GM21529 (cell line): ENCODE measurements around the gene NECTIN4.

Experiments
- ATAC-seq: cut with Tn5 transposase; IDR thresholded peaks from one replicate; pipeline ENCODE4 v1.9.1; 2021; ENCODE audit not compliant: unreplicated experiment

NECTIN4 gene

DNA sequence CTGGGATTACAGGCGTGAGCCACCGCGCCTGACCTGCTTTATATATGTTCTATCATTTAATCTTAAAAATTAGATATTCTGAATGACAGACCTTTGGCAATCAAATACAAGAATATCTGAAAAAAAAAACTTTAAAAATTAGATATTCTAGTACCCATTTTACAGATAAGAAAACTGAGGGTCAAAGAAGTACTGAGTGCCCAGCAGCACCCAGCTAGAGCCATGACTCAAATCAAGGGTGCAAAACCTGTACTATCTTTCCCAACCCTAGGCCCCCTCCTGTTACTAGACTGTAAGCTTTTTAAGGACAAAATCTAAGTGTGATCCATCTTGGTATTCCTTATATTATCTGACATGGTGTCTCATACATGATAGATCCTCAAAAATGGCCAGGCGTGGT, 27.9 kb downstream of the NECTIN4 start:
- no peak for ATAC-seq

- no peak for ATAC-seq
Observed at GRCh38 chr1:161059293-161059692, 30.1 kb downstream of the NECTIN4 start.

GRCh38 chr1:161054805-161055204, 34.6 kb downstream of the NECTIN4 start:
- no peak for ATAC-seq

DNA sequence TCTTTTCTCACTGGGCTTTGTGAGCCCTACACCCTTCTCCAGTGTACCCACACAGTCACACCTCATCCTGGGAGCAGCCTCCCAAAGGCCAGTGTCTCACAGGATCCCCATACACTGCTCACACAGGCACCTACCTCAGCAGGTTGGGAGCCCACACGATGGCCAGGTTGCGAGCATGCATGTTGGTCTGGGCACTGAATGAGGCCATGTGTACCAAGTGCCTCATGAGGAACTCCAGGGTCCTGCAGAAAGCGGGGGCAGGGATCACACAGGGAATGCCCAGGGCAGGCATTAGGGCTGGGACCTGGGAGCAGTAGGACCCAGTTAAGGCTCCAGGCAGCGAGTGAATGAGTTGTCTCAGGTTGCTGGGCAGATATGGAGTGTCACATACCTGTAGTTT, 35.1 kb downstream of the NECTIN4 start:
- ATAC-seq, result no peak

DNA sequence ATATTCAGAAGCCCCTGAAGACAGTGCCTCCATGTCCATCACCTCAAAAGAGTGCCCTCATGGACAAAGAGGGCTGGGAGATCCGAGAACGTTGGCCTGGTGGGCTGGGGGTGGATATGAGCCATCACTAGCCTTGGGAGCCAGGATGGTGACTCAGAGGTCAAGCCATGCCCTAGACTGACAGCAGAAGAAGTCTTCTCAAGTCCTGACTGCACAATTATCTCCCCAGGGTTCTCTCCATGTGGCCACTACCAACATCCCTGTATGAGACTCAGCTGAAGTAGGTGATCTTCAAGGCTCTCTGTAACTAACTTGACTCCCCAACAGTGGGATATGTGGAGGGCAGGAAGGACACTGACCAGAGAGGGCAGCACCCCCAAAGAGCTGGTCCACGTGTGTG, 36.5 kb downstream of the NECTIN4 start:
- no peak for ATAC-seq

DNA sequence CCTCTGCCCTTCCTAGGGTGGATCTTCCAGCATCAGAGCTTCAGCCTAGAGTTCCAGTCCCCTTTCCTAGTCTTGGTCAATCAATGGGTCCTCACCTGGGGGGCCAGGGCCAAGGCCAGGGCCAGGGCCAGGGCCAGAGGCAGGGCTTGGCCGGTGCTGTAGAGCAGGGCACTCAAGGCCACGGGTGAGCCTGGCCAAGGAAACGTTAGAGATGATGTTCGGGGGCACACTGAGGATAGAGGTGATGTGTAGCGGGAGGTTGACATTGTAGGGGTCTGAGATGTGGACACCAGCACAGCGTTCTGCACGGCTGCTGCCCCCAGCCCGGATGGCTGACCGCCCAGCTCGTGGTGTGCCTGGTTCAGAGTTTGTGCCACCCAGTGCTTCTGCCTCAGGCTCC, 38.1 kb downstream of the NECTIN4 start:
- ATAC-seq, result no peak

DNA sequence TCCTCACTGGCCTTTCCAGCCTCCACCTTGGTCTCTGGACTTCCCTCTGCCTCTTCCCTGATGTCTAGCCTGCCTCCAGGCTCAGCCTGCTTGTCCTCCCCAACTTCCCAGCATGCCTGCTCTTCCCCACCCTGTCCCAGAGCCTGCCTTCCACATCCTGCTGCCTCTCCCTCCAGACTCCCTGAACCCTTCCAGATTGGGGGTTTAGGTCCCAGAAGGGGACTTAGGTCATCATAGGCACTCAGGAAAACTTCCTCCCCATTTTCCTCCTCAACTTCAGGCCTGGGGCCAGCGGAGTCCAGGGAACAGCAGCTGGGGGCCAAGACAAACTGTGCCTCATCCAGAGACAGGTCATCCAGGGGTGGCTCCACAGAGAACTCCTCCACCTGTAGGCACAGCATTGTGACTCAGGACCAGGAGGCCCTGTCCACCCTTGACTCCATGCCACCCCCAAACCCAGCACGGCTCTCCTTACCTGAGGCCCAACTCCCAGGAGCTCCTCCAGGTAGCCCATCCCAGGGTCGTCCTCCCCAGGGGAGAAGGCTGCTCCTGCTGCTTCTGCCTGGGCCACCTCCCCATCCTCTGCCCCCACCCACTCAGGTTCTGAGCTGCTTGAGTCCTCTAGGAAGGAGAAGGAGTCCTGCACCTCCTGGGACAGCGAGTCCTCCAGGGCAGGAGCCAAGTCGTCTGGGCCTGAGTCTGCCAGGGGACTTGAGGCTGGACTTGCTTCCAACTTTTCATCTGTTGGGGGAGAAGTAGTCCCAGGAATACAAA, 40.2 kb downstream of the NECTIN4 start:
- ATAC-seq, result no peak

DNA sequence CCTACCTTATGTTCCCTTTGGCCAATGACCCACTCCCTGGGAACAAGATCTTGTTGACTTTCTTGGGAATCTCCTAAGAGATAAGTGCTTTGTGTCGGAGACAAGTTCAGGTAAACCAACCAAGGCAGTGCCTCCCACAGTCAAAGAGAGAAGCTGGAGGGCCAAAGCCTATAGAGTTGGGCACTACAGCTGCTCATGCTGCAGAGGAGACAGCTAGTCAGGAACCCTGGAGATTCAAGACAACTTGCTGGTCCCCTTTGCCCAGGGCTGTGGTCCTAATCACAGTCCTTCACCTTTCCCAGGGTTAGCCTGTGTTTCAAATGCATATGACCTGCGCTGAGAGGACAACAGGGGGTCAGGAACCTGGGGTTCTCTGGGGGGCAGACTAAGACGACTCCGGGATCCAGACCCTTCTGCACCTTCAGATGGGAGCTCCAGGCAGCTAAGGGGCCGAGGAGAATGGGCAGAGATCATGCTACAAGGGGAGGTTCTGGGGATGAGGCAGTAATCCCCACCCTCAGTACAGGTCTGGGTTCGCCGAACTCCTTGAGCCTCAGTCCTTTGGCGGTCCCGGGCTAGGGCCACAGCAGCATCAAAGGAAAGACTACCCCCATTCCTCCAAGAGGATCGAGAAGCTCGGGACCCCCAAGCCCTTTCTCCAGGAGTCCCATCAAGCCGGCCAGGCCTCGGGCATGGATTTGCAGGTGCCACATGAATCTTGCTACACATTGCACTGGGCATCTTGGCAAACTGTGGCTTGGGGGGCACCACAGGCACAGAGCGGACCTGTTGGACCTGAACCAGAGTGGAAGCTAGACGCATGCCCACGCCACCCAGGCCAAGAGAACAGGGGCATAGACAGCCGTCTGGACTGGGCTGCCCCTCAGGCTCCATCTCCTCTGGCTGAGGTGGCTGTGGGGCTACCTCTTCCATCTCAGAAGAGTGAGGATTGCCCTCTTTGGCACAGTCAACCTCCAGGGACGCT, 41.6 kb downstream of the NECTIN4 start:
- ATAC-seq, result no peak

DNA sequence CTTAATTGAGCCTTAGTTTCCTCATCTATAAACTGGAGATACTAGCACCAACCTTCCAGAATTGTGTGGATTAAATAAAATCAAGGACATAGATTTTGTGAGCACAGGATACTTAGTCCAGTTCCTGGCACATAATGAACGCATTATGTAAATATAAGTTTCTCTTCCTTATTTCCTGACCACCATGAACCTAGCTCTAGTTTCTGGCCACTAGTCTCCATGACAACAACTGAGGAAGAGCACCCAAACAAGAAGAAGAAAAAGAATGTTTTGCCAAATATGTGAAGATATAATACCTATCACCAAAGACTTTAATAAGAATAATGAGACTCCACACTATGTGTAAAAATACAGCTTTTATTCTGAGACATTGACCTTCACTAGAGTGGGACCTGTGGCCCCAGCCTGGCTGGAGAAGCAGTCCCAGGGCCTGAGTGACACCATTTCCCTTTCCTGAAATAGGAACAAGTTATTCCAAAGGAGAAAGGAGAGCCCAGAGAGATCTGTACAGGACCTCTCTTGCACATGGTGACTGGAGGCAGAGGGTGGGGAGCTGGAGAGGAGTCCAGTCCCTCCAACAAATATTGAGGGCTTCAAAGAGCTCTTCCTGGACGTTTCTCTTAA, 42.6 kb downstream of the NECTIN4 start:
- peak; percentile 46 for ATAC-seq

- peak; percentile 66 for ATAC-seq
Observed at GRCh38 chr1:161045736-161046604, 43.4 kb downstream of the NECTIN4 start, which contains the start of gene USF1. TSS of gene USF1 (minus strand) at chr1:161045977. CDS start at chr1:161043275, 2,702 bp downstream.

DNA sequence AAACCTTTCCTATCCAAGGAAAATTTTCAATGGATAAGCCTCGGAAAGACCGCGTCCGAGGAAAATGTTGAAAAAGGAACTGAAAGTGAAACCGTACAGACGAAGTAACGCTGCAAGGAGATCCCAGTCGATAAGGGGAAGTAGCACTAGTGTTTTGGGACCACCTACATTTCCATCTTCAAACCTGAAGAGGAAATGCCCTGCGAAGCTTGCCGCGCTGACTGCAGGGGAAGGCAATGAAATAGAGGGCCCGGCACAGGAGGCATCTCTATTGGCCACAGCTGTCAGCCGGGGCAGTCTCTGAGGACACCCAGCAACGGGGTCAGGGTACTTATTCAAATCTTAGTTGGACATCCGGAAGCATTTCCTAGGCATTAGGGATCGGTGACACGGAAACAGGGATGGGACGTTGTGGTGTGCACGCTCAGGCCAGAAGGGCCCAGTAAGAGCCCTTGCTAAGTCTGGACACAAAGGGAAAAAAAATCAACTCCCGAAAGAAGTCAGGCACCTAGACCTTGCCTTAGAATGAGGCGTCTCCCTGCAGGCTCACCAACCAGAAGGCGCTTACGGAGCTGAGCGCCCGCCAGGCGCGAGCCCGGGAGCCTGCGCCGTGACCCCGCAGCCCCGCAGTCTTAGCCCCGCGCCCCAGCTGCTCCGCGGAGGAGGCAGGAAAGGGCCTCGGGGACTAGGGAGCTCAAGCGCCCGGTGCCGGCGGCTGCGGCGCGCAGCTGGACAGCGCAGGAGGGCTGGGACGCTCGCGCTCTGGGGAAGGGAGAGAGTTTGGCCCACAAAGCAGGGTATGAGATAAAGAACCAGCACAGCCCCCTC, 44.2 kb downstream of the NECTIN4 start:
- peak; percentile 37 for ATAC-seq

DNA sequence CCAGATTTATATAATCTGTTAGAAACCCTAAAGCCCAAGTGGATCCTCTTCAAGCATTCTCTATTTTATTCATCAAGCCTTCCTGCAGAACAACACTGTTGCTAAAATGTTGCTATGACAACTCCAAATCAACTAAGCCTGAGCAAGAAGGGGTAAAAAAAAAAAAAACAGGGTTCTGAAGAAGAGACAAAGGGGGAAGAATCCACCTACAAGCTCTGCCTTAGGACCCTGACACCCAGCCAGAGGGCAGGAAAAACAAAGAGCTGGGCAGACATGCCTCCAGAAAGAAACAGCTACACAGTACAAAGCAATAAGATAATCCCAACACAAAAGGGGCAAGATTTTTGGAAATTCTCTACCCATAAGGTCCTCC, 44.8 kb downstream of the NECTIN4 start:
- no peak for ATAC-seq

GRCh38 chr1:161039546-161039945, 49.8 kb downstream of the NECTIN4 start:
- ATAC-seq, result no peak

DNA sequence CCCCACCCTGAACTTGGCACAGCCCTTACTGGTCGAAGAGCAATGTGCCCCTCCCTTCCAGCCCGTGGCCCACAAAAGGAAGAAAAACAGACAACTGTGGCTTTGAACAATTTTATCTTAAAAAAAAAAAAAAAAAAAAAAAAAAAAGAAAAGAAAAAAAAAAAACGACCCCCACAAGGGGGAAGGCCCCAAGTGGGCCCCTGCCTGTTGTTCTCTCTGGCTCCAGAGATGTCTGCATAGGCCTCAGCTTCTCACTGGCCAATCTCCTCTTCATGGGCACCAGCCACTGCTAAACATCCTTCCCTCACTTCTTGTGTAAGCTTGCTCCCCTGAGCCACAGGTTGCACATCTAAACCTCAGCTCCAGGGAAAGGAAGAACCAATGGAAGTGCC, 50.2 kb downstream of the NECTIN4 start:
- ATAC-seq, result no peak

- ATAC-seq, result peak; percentile 89
Observed at GRCh38 chr1:161038523-161039153, 50.7 kb downstream of the NECTIN4 start, which contains the start of gene TSTD1. TSS of gene TSTD1 (minus strand) at chr1:161038964. CDS start at chr1:161038889, 75 bp downstream.

- ATAC-seq, result no peak
Observed at GRCh38 chr1:161037661-161038522, 51.5 kb downstream of the NECTIN4 start.

GRCh38 chr1:161033751-161034150, 55.6 kb downstream of the NECTIN4 start:
- ATAC-seq, result no peak

- no peak for ATAC-seq
Observed at GRCh38 chr1:161032409-161032808, 56.9 kb downstream of the NECTIN4 start.
